WTC11 (cell line): ENCODE data around the gene AP4S1. TPM values are rescaled to one million over a fixed set of nuclear protein-coding genes. Genes with fewer than 3 reads are reported as not detected.

Source experiments
- ATAC-seq: fragments of 200-7000 bp; cut with Tn5 transposase; 2 replicates; pipeline ENCODE4 v1.10.0; 2021; ENCODE audit warnings: mild to moderate bottlenecking, moderate library complexity
- CTCF ChIA-PET: fragments of 300-600 bp; sonication (Branson Sonifier 250); formaldehyde crosslinking; loops from one replicate; lab custom pipeline; 2021; ENCODE audit warnings: antibody characterized with exemption; lab: Charles Lee
- POLR2A ChIA-PET: fragments of 350-600 bp; sonication (Branson Sonifier 250); formaldehyde crosslinking; loops from one replicate; lab custom pipeline; 2021; ENCODE audit warnings: antibody characterized with exemption; lab: Charles Lee
- DNase-seq: peaks from one replicate; pipeline ENCODE4 v3.0.0; 2021; ENCODE audit warnings: low spot score
- H3K27ac Mint-ChIP-seq: 2 replicates; pipeline ENCODE4 v1.8.0; 2021; ENCODE audit warnings: mixed read lengths
- H3K27me3 Mint-ChIP-seq: 2 replicates; pipeline ENCODE4 v1.8.0; 2021; ENCODE audit warnings: low read depth, mild to moderate bottlenecking, moderate library complexity, mixed read lengths
- H3K36me3 Mint-ChIP-seq: 2 replicates; pipeline ENCODE4 v1.8.0; 2021; ENCODE audit warnings: mixed read lengths
- H3K4me1 Mint-ChIP-seq: 2 replicates; pipeline ENCODE4 v1.8.0; 2022; ENCODE audit warnings: mixed read lengths
- H3K4me3 Mint-ChIP-seq: 2 replicates; pipeline ENCODE4 v1.8.0; 2021; ENCODE audit warnings: mild to moderate bottlenecking, moderate library complexity, mixed read lengths
- H3K9me3 Mint-ChIP-seq: 2 replicates; pipeline ENCODE4 v1.8.0; 2021; ENCODE audit warnings: mixed read lengths
- ATF6 ChIP-seq: sonication (generic); formaldehyde crosslinking; IDR thresholded peaks from 2 replicates; pipeline ENCODE4 v1.8.1; 2023; ENCODE audit warnings: mild to moderate bottlenecking, missing genetic modification reagents
- CBFB ChIP-seq: sonication (generic); formaldehyde crosslinking; IDR thresholded peaks from 2 replicates; pipeline ENCODE4 v1.8.1; 2022; ENCODE audit warnings: mild to moderate bottlenecking, low read depth, missing genetic modification reagents
- CREM ChIP-seq: sonication (generic); formaldehyde crosslinking; IDR thresholded peaks from 2 replicates; pipeline ENCODE4 v1.8.1; 2022; ENCODE audit warnings: mild to moderate bottlenecking, missing genetic modification reagents, moderate library complexity
- E2F4 ChIP-seq: sonication (generic); formaldehyde crosslinking; IDR thresholded peaks from 2 replicates; pipeline ENCODE4 v1.8.1; 2022; ENCODE audit warnings: low read depth, mild to moderate bottlenecking, moderate library complexity, missing genetic modification reagents, borderline replicate concordance
- ELF4 ChIP-seq: sonication (generic); formaldehyde crosslinking; IDR thresholded peaks from 2 replicates; pipeline ENCODE4 v1.8.1; 2022; ENCODE audit warnings: low read depth, mild to moderate bottlenecking, moderate library complexity, missing genetic modification reagents
- FOXK1 ChIP-seq: sonication (generic); formaldehyde crosslinking; IDR thresholded peaks from 2 replicates; pipeline ENCODE4 v1.8.0; 2022; ENCODE audit warnings: mild to moderate bottlenecking, moderate library complexity, missing genetic modification reagents
- GABPB1 ChIP-seq: sonication (generic); formaldehyde crosslinking; IDR thresholded peaks from 2 replicates; pipeline ENCODE4 v1.8.1; 2023; ENCODE audit warnings: mild to moderate bottlenecking, missing genetic modification reagents
- GRHL2 ChIP-seq: fragments of 250-450 bp; sonication (Bioruptor Pico); IDR thresholded peaks from 2 replicates; pipeline ENCODE4 v1.8.0; 2022; ENCODE audit warnings: mild to moderate bottlenecking, moderate library complexity; ENCODE audit not compliant: insufficient replicate concordance, severe bottlenecking
- IRF1 ChIP-seq: sonication (generic); formaldehyde crosslinking; IDR thresholded peaks from 2 replicates; pipeline ENCODE4 v1.8.0; 2023; ENCODE audit warnings: missing genetic modification reagents
- JAZF1 ChIP-seq: fragments of 250-450 bp; sonication (Bioruptor Pico); IDR thresholded peaks from 2 replicates; pipeline ENCODE4 v1.9.0; 2021; ENCODE audit warnings: moderate library complexity, mild to moderate bottlenecking, inconsistent platforms
- MLX ChIP-seq: sonication (generic); formaldehyde crosslinking; IDR thresholded peaks from 2 replicates; pipeline ENCODE4 v1.8.1; 2023; ENCODE audit warnings: mild to moderate bottlenecking, missing genetic modification reagents, moderate library complexity
- MXD4 ChIP-seq: fragments of 250-450 bp; sonication (Bioruptor Pico); IDR thresholded peaks from 2 replicates; pipeline ENCODE4 v1.8.0; 2021; ENCODE audit warnings: mild to moderate bottlenecking, moderate library complexity, borderline replicate concordance
- NFATC4 ChIP-seq: fragments of 250-450 bp; sonication (Bioruptor Pico); IDR thresholded peaks from 2 replicates; pipeline ENCODE4 v1.9.0; 2021; ENCODE audit warnings: mild to moderate bottlenecking
- OVOL2 ChIP-seq: fragments of 250-450 bp; sonication (Bioruptor Pico); IDR thresholded peaks from 2 replicates; pipeline ENCODE4 v1.9.0; 2021; ENCODE audit warnings: mild to moderate bottlenecking, borderline replicate concordance
- PRRX2 ChIP-seq: fragments of 250-450 bp; sonication (Bioruptor Pico); IDR thresholded peaks from 2 replicates; pipeline ENCODE4 v1.8.0; 2021; ENCODE audit warnings: mild to moderate bottlenecking
- RELA ChIP-seq: sonication (generic); formaldehyde crosslinking; IDR thresholded peaks from 2 replicates; pipeline ENCODE4 v1.8.1; 2022; ENCODE audit warnings: missing genetic modification reagents, mild to moderate bottlenecking, borderline replicate concordance
- SMAD4 ChIP-seq: sonication (generic); formaldehyde crosslinking; IDR thresholded peaks from 2 replicates; pipeline ENCODE4 v1.8.0; 2022; ENCODE audit warnings: mild to moderate bottlenecking, missing genetic modification reagents
- STAT6 ChIP-seq: sonication (generic); formaldehyde crosslinking; conservative IDR thresholded peaks from 2 replicates; pipeline ENCODE4 v1.8.1; 2023; ENCODE audit warnings: mild to moderate bottlenecking, low read depth, missing genetic modification reagents, moderate library complexity
- TEAD1 ChIP-seq: sonication (generic); formaldehyde crosslinking; IDR thresholded peaks from 2 replicates; pipeline ENCODE4 v1.8.0; 2022; ENCODE audit warnings: mild to moderate bottlenecking, missing genetic modification reagents
- ZNF121 ChIP-seq: sonication (generic); formaldehyde crosslinking; IDR thresholded peaks from 2 replicates; pipeline ENCODE4 v1.8.0; 2023; ENCODE audit warnings: missing genetic modification reagents
- ZNF138 ChIP-seq: sonication (generic); formaldehyde crosslinking; conservative IDR thresholded peaks from 2 replicates; pipeline ENCODE4 v1.8.1; 2022; ENCODE audit warnings: mild to moderate bottlenecking, moderate library complexity, missing genetic modification reagents
- ZNF219 ChIP-seq: sonication (generic); formaldehyde crosslinking; IDR thresholded peaks from 2 replicates; pipeline ENCODE4 v1.8.0; 2023; ENCODE audit warnings: missing genetic modification reagents, mild to moderate bottlenecking, borderline replicate concordance
- ZNF416 ChIP-seq: fragments of 250-450 bp; sonication (Bioruptor Pico); IDR thresholded peaks from 2 replicates; pipeline ENCODE4 v1.9.0; 2021; ENCODE audit warnings: mild to moderate bottlenecking, inconsistent platforms
- ZNF423 ChIP-seq: fragments of 250-450 bp; sonication (Bioruptor Pico); IDR thresholded peaks from 2 replicates; pipeline ENCODE4 v2.1.2; 2022; ENCODE audit warnings: mild to moderate bottlenecking, moderate library complexity
- ZSCAN18 ChIP-seq: fragments of 250-450 bp; sonication (Bioruptor Pico); IDR thresholded peaks from 2 replicates; pipeline ENCODE4 v2.1.2; 2022; ENCODE audit warnings: mild to moderate bottlenecking, moderate library complexity
- total RNA-seq: library from RNA; stranded (reverse); gene quantifications from 3 replicates; pipeline ENCODE4 v1.2.3, GENCODE V29; 2021

Gene AP4S1
- total RNA-seq, 1 experiment from 2014 or later = 7.0 TPM

- CTCF ChIA-PET = no interaction called here
- H3K4me1 Mint-ChIP-seq = no peaks in the 10 kb centered on the region
Observed at GRCh38 chr14:31097081-31097480, 71.6 kb downstream of the AP4S1 start.

GRCh38 chr14:31106768-31107167, 81.3 kb downstream of the AP4S1 start:
- DNase-seq (no peak), ATAC-seq (no peak)
- TF ChIP-seq ATF6 (CRISPR knock-in tag) (no peak), ZNF121 (CRISPR knock-in tag) (no peak), TEAD1 (CRISPR knock-in tag) (no peak), OVOL2 (no peak), CREM (CRISPR knock-in tag) (no peak), E2F4 (no peak), ZNF138 (CRISPR knock-in tag) (no peak), MXD4 (CRISPR knock-in tag) (no peak), MLX (CRISPR knock-in tag) (no peak)
- peaks cover 77% of the 10 kb centered on the region for H3K36me3 Mint-ChIP-seq
- no peaks in the 10 kb centered on the region for H3K4me1 Mint-ChIP-seq
- no peak overlapping the region for H3K27ac Mint-ChIP-seq
- ChIA-PET POLR2A (no interaction called here), CTCF (interaction anchor here (0.6 kb wide), 1 partner anchor 34 kb away, joined by 3 read pairs; no protein-coding TSS in a partner anchor)
- no peak overlapping the region for H3K4me3 Mint-ChIP-seq
- H3K9me3 Mint-ChIP-seq = peaks cover 17% of the 10 kb centered on the region
- no peaks in the 10 kb centered on the region for H3K27me3 Mint-ChIP-seq

More at GRCh38 chr14:31097081-31097480, 71.6 kb downstream of the AP4S1 start:
- DNase-seq = no peak
- H3K4me3 Mint-ChIP-seq = no peak overlapping the region
- no peak for TF ChIP-seq PRRX2 (CRISPR knock-in tag)
- TF ChIP-seq ZNF416 (CRISPR knock-in tag) = no peak
- TF ChIP-seq ZNF219 = no peak
- TF ChIP-seq CREM (CRISPR knock-in tag) = no peak
- TF ChIP-seq GABPB1 = no peak
- TF ChIP-seq ZSCAN18 (CRISPR knock-in tag) = no peak
- no peak for TF ChIP-seq JAZF1 (CRISPR knock-in tag)
- no peak for TF ChIP-seq GRHL2 (CRISPR knock-in tag)
- TF ChIP-seq IRF1 (CRISPR knock-in tag) = no peak
- TF ChIP-seq ZNF138 (CRISPR knock-in tag) = no peak
- TF ChIP-seq ELF4 (CRISPR knock-in tag) = no peak
- no peak for TF ChIP-seq SMAD4 (CRISPR knock-in tag)
- no peak for TF ChIP-seq CBFB (CRISPR knock-in tag)
- no peak for TF ChIP-seq FOXK1 (CRISPR knock-in tag)
- TF ChIP-seq ZNF423 (CRISPR knock-in tag) = no peak
- TF ChIP-seq STAT6 = no peak
- no peak for TF ChIP-seq RELA
- no peak for TF ChIP-seq NFATC4 (CRISPR knock-in tag)
- no peak for ATAC-seq
- H3K27me3 Mint-ChIP-seq = no peaks in the 10 kb centered on the region
- peaks cover 34% of the 10 kb centered on the region for H3K36me3 Mint-ChIP-seq
- no peaks in the 10 kb centered on the region for H3K9me3 Mint-ChIP-seq
- POLR2A ChIA-PET = no interaction called here
- H3K27ac Mint-ChIP-seq = no peak overlapping the region
